Stimulated activated naive CD8-positive, alpha-beta T cell treated with anti-CD3 and anti-CD28 coated beads, Interleukin-15, Interleukin-2, amounts not matched to agents 100 ng/mL and 50 ng/mL, for 24 hours (primary cell): ENCODE data around the gene TPRA1.
"Not testable (repeated sequence)": the region's sequence is repeated elsewhere in the genome, so short reads cannot be mapped to it uniquely, and the experiment has no call there.

Source experiments
- H3K27ac Mint-ChIP-seq: one replicate; pipeline ENCODE4 v1.8.0; 2021; ENCODE audit warnings: mild to moderate bottlenecking, mixed read lengths
- H3K27me3 Mint-ChIP-seq: one replicate; pipeline ENCODE4 v1.8.0; 2021; ENCODE audit warnings: mixed read lengths
- H3K36me3 Mint-ChIP-seq: one replicate; pipeline ENCODE4 v1.8.0; 2021; ENCODE audit warnings: low read depth, mixed read lengths
- H3K4me1 Mint-ChIP-seq: one replicate; pipeline ENCODE4 v1.8.0; 2021; ENCODE audit warnings: low read depth, mixed read lengths
- H3K4me3 Mint-ChIP-seq: one replicate; pipeline ENCODE4 v1.8.0; 2021; ENCODE audit warnings: mild to moderate bottlenecking, mixed read lengths
- H3K9me3 Mint-ChIP-seq: one replicate; pipeline ENCODE4 v1.8.0; 2021; ENCODE audit warnings: mixed read lengths

The TPRA1 gene

GRCh38 chr3:127534161-127534451 lies 56.4 kb downstream of the TPRA1 start:
- no peak overlapping the region for H3K4me3 Mint-ChIP-seq

GRCh38 chr3:127532561-127533203 lies 57.9 kb downstream of the TPRA1 start:
- no peak overlapping the region for H3K4me3 Mint-ChIP-seq
- no peaks in the 10 kb centered on the region for H3K4me1 Mint-ChIP-seq
- peaks cover 3% of the 10 kb centered on the region for H3K9me3 Mint-ChIP-seq
- peaks cover 1% of the 10 kb centered on the region for H3K27me3 Mint-ChIP-seq
- no peak overlapping the region for H3K27ac Mint-ChIP-seq
- no peaks in the 10 kb centered on the region for H3K36me3 Mint-ChIP-seq

More at GRCh38 chr3:127534161-127534451, 56.4 kb downstream of the TPRA1 start:
- H3K27me3 Mint-ChIP-seq = peaks cover 3% of the 10 kb centered on the region
- no peak overlapping the region for H3K27ac Mint-ChIP-seq
- H3K9me3 Mint-ChIP-seq = no peaks in the 10 kb centered on the region
- no peaks in the 10 kb centered on the region for H3K4me1 Mint-ChIP-seq
- no peaks in the 10 kb centered on the region for H3K36me3 Mint-ChIP-seq

GRCh38 chr3:127531821-127532220 lies 58.7 kb downstream of the TPRA1 start:
- Mint-ChIP-seq H3K27me3 (no peaks in the 10 kb centered on the region), H3K4me3 (no peak overlapping the region), H3K27ac (no peak overlapping the region), H3K9me3 (peaks cover 3% of the 10 kb centered on the region), H3K36me3 (no peaks in the 10 kb centered on the region), H3K4me1 (no peaks in the 10 kb centered on the region)

GRCh38 chr3:127530863-127531262 lies 59.7 kb downstream of the TPRA1 start:
- not testable (repeated sequence) for H3K36me3 Mint-ChIP-seq, H3K4me3 Mint-ChIP-seq, H3K4me1 Mint-ChIP-seq, H3K27ac Mint-ChIP-seq, H3K27me3 Mint-ChIP-seq, H3K9me3 Mint-ChIP-seq

- Mint-ChIP-seq H3K9me3 (peaks cover 3% of the 10 kb centered on the region), H3K4me3 (no peak overlapping the region), H3K27me3 (peaks cover 19% of the 10 kb centered on the region), H3K27ac (no peak overlapping the region), H3K4me1 (no peaks in the 10 kb centered on the region), H3K36me3 (no peaks in the 10 kb centered on the region)
Measured at GRCh38 chr3:127529346-127530188, 61.0 kb downstream of the TPRA1 start.

GRCh38 chr3:127525373-127525772 lies 65.2 kb downstream of the TPRA1 start:
- Mint-ChIP-seq H3K4me3 (no peak overlapping the region), H3K4me1 (no peaks in the 10 kb centered on the region), H3K27ac (no peak overlapping the region), H3K27me3 (peaks cover 36% of the 10 kb centered on the region), H3K36me3 (no peaks in the 10 kb centered on the region), H3K9me3 (peaks cover 7% of the 10 kb centered on the region)

- H3K4me1 Mint-ChIP-seq = no peaks in the 10 kb centered on the region
- no peaks in the 10 kb centered on the region for H3K36me3 Mint-ChIP-seq
- no peak overlapping the region for H3K4me3 Mint-ChIP-seq
- peaks cover 39% of the 10 kb centered on the region for H3K27me3 Mint-ChIP-seq
- H3K9me3 Mint-ChIP-seq = peaks cover 7% of the 10 kb centered on the region
- no peak overlapping the region for H3K27ac Mint-ChIP-seq
Measured at GRCh38 chr3:127524296-127524896, 66.1 kb downstream of the TPRA1 start.
